GM12878 (cell line): ENCODE measurements around the gene MGAT1. TPM values are rescaled to one million over a fixed set of nuclear protein-coding genes. Genes with fewer than 3 reads are reported as not detected.

ENCODE experiments used
- ATAC-seq: fragments of 200-7000 bp; cut with Tn5 transposase; 3 replicates; pipeline ENCODE4 v1.9.1; 2020; ENCODE audit warnings: mild to moderate bottlenecking, moderate library complexity
- BruUV-seq: library from RNA; stranded (reverse); fragments of 400-500 nt; replicated peaks from 2 replicates; lab custom pipeline; 2021; lab: Mats Ljungman, UMichigan
- CTCF ChIA-PET: fragments of 300-600 bp; sonication (Branson Sonifier 250); formaldehyde crosslinking; extraction: SDS; loops from one replicate; lab custom pipeline; 2021; ENCODE audit warnings: inconsistent platforms; lab: Yijun Ruan, JAX
- POLR2A ChIA-PET: fragments of 350-600 bp; formaldehyde crosslinking; extraction: SDS; loops from one replicate; lab custom pipeline; 2021; ENCODE audit warnings: inconsistent platforms; lab: Charles Lee
- RAD21 ChIA-PET: fragments of 300-600 bp; sonication (Branson Sonifier 250); formaldehyde crosslinking; loops from one replicate; lab custom pipeline; 2023; ENCODE audit warnings: antibody characterized with exemption; ENCODE audit not compliant: unreplicated experiment; lab: Charles Lee
- SMC1A ChIA-PET: fragments of 300-600 bp; sonication (Branson Sonifier 250); formaldehyde crosslinking; loops from one replicate; lab custom pipeline; 2023; ENCODE audit not compliant: unreplicated experiment, uncharacterized antibody; lab: Charles Lee
- DNase-seq: peaks from one replicate; pipeline ENCODE4 v3.0.0-alpha.2; 2011; ENCODE audit warnings: low read depth, low spot score
- FAIRE-seq: peaks from 3 replicates; lab custom pipeline; 2011; peaks lifted over from hg19 to GRCh38; lab: Jason Lieb, UNC
- H2AFZ ChIP-seq: 2 replicates; pipeline ENCODE4 v1.6.0; 2011; ENCODE audit warnings: low read depth, low read length, control low read depth; ENCODE audit not compliant: control insufficient read depth
- H3K27ac ChIP-seq: 2 replicates; pipeline ENCODE4 v1.5.1; 2011; ENCODE audit warnings: control low read depth; ENCODE audit not compliant: control insufficient read depth, insufficient read depth
- H3K27me3 ChIP-seq, 2 experiments: replicated peaks in 1 of 2; 2 replicates each; pipeline versions ENCODE4 v1.6.0 to v1.6.1; 2011; ENCODE audit warnings: low read length in 1 of 2; ENCODE audit not compliant: control insufficient read depth in 2 of 2, insufficient read depth in 2 of 2
- H3K36me3 ChIP-seq, 2 experiments: 2 replicates each; pipeline ENCODE4 v1.5.1; 2011; ENCODE audit warnings: low read length in 1 of 2; ENCODE audit not compliant: control insufficient read depth in 2 of 2, insufficient read depth in 2 of 2
- H3K4me1 ChIP-seq: 2 replicates; pipeline ENCODE4 v1.6.1; 2011; ENCODE audit warnings: mild to moderate bottlenecking, low read length, moderate library complexity, mixed read lengths; ENCODE audit not compliant: control insufficient read depth, insufficient read depth
- H3K4me2 ChIP-seq: 2 replicates; pipeline ENCODE4 v1.6.0; 2011; ENCODE audit warnings: control low read depth; ENCODE audit not compliant: control insufficient read depth, insufficient read depth
- H3K4me3 ChIP-seq: fragments of 200-600 bp; sonication (generic); 2 replicates; pipeline ENCODE4 v1.5.1; 2016
- H3K79me2 ChIP-seq: 2 replicates; pipeline ENCODE4 v1.6.0; 2011; ENCODE audit warnings: low read length; ENCODE audit not compliant: control insufficient read depth, insufficient read depth
- H3K9ac ChIP-seq: 2 replicates; pipeline ENCODE4 v1.8.0; 2011; ENCODE audit warnings: low read length, control low read depth, mixed read lengths; ENCODE audit not compliant: control insufficient read depth, insufficient read depth
- H3K9me3 ChIP-seq: replicated peaks from 3 replicates; pipeline ENCODE4 v1.5.1; 2011; ENCODE audit warnings: mild to moderate bottlenecking, low read length; ENCODE audit not compliant: control insufficient read depth, insufficient read depth
- H4K20me1 ChIP-seq: 2 replicates; pipeline ENCODE4 v1.6.0; 2011; ENCODE audit not compliant: control insufficient read depth, insufficient read depth
- BACH1 ChIP-seq: fragments of 450-650 bp; IDR thresholded peaks from 2 replicates; pipeline ENCODE4 v1.6.1; 2017; ENCODE audit warnings: mild to moderate bottlenecking, borderline replicate concordance
- BHLHE40 ChIP-seq, 2 experiments: fragments of 450-650 bp in 1 of 2; IDR thresholded peaks; 2 replicates each; pipeline ENCODE4 v1.6.1; 2011 to 2017; ENCODE audit warnings: low read depth in 2 of 2, borderline replicate concordance in 1 of 2, improper control_type of control experiment in 1 of 2, low read length in 1 of 2, mild to moderate bottlenecking in 1 of 2
- EGR1 ChIP-seq, 2 experiments: IDR thresholded peaks; 1 replicate in 1 of 2; 2 replicates in 1 of 2; pipeline ENCODE4 v1.6.1; 2011 to 2012; ENCODE audit warnings: low read depth in 2 of 2, low read length in 2 of 2, borderline replicate concordance in 1 of 2, mild to moderate bottlenecking in 1 of 2, moderate library complexity in 1 of 2
- HDGF ChIP-seq: fragments of 450-650 bp; IDR thresholded peaks from 2 replicates; pipeline ENCODE4 v1.6.1; 2016; ENCODE audit warnings: antibody characterized with exemption
- JUNB ChIP-seq: IDR thresholded peaks from 2 replicates; pipeline ENCODE4 v1.6.1; 2016; ENCODE audit warnings: antibody characterized with exemption, mild to moderate bottlenecking
- KAT2A ChIP-seq: conservative IDR thresholded peaks from 2 replicates; pipeline ENCODE4 v1.6.1; 2011; ENCODE audit warnings: low read depth, low read length; ENCODE audit not compliant: control insufficient read depth
- MXI1 ChIP-seq: fragments of 150-350 bp; IDR thresholded peaks from 2 replicates; pipeline ENCODE4 v1.6.1; 2011; ENCODE audit warnings: low read depth, mild to moderate bottlenecking, inconsistent platforms, low read length, improper control_type of control experiment
- POLR2AphosphoS5 ChIP-seq: IDR thresholded peaks from 2 replicates; pipeline ENCODE4 v1.6.1; 2011; ENCODE audit warnings: mild to moderate bottlenecking, low read length, inconsistent platforms
- RAD51 ChIP-seq: fragments of 450-650 bp; IDR thresholded peaks from 2 replicates; pipeline ENCODE4 v1.6.1; 2016; ENCODE audit warnings: moderate library complexity, mild to moderate bottlenecking, inconsistent platforms
- TCF7 ChIP-seq: IDR thresholded peaks from 2 replicates; pipeline ENCODE4 v1.6.1; 2014; ENCODE audit warnings: antibody characterized with exemption, borderline replicate concordance
- WGBS: methylation state at CpG from one replicate; pipeline ENCODE4 v1.1.6; 2016; ENCODE audit warnings: low lambda C conversion rate; ENCODE audit not compliant: insufficient replicate concordance, insufficient coverage; ENCODE audit errors: missing lambda C conversion rate; 5-methylcytosine and 5-hydroxymethylcytosine counted together
- in situ Hi-C: fragments of 300-500 bp; cut with MboI; formaldehyde crosslinking; loops from 9 replicates; pipeline ENCODE4 v1.14.3; 2018; ENCODE audit warnings: mixed read lengths
- intact Hi-C: fragments of 100-400 bp; cut with micrococcal nuclease; formaldehyde crosslinking; loops from one replicate; pipeline ENCODE4 v1.14.2; 2022; ENCODE audit not compliant: unreplicated experiment
- polyA plus RNA-seq, 11 experiments: library from polyadenylated mRNA; depleted of rRNA in 4 of 11; unstranded in 6 of 11; stranded (reverse) in 5 of 11; fragments of >200 nt; fragmentation: Nextera tagmentation in 4 of 11; fragmentation: Illumina TruSeq in 1 of 11; extraction: Ambion mirVana in 4 of 11; extraction: Trizol in 1 of 11; gene quantifications; 1 replicate in 1 of 11; 2 replicates in 10 of 11; pipeline versions ENCODE4 v1.2.1 to v1.2.3, GENCODE V29; 2011 to 2016; ENCODE audit warnings: inconsistent platforms in 2 of 11, missing spikeins in 2 of 11, low read depth in 1 of 11
- total RNA-seq, 4 experiments: library from RNA; depleted of rRNA in 3 of 4; stranded (reverse); fragments of >200 nt in 3 of 4; fragmentation: Illumina TruSeq in 1 of 4; extraction: Trizol in 1 of 4; gene quantifications; 2 replicates each; pipeline versions ENCODE4 v1.2.1 to v1.2.3, GENCODE V29; 2013 to 2021
- TF ChIP-seq, protein P1 (sequence below): fragments of 450-650 bp; IDR thresholded peaks from 2 replicates; pipeline ENCODE4 v1.6.1; 2017; ENCODE audit warnings: mild to moderate bottlenecking, moderate library complexity
- TF ChIP-seq, protein P2 (sequence below): fragments of 450-650 bp; IDR thresholded peaks from 2 replicates; pipeline ENCODE4 v1.6.1; 2018; ENCODE audit warnings: mild to moderate bottlenecking, low read depth, moderate library complexity; ENCODE audit not compliant: partially characterized antibody
- TF ChIP-seq, protein P3 (sequence below): IDR thresholded peaks from 2 replicates; pipeline ENCODE4 v1.6.1; 2011; ENCODE audit warnings: borderline replicate concordance, low read depth, mild to moderate bottlenecking, moderate library complexity, mixed read lengths, low read length; ENCODE audit not compliant: insufficient read depth; ENCODE audit errors: extremely low read length

Gene MGAT1
- total and polyA plus RNA-seq, 10 of the 15 experiments (the other 5 are each of a cell fraction or from before 2014, with no cell fraction given) = 3.1 to 88.4 (median 62.7) TPM

DNA sequence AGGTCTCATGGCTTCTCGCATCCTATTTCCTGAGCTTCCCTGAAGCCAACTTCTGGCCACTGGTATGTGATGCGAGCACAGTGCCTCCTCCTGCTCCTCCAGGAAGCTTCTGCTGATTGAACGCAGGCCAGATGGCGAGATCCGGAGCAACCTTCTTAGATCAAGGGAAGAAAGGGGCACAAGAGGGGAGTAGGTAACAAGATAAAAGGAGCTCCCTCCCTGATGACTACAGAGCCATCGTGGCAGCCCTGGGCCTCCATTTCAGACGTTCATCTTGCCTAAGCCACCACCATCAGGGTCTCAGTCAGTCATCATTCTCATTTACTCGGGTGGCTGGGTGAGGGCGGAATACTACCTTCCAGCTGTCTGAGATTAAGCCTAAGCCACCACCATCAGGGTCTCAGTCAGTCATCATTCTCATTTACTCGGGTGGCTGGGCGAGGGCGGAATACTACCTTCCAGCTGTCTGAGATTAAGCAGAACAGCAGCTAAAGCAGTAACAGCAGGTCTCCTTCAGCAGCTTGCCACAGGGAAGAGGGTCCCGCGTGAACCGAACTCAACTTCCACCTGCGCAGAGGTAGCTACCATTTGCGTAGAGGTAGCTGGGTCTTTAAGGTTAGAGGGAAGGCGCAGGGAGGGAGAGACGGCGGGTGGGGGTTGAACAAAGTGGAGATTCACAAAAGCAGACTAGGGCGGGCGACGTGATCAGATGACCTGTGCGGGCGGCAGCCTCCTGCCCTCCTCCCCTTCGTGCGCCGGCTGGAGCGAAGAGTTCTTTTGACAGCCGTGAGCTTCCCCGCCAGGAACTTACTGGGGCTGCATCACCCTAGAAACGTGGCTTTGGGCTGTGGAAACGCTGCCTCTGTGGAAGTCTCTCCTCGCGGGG is 27.9 kb upstream of the MGAT1 start:
- H3K9ac ChIP-seq = peak overlapping the region; percentile 99
- peak overlapping the region; percentile 89 for H3K4me3 ChIP-seq
- peaks cover 45% of the 10 kb centered on the region for H3K79me2 ChIP-seq
- FAIRE-seq = peak; percentile 85
- intact Hi-C loops = loop anchor here (2.0 kb wide), 1 partner anchor 20 kb away; no protein-coding TSS in a partner anchor
- WGBS = 4% methylated on average over 30 of the region's 35 CpGs
- ChIA-PET RAD21 (interaction anchor here (0.6 to 5.6 kb wide), 9 partner anchors 9 to 361 kb away, joined by 3 to 70 read pairs (median 7); partner anchors contain the start of genes MGAT1 and ZFP62), POLR2A (interaction anchor here (0.8 to 5.6 kb wide), 10 partner anchors 9 to 343 kb away, joined by 3 to 41 read pairs (median 18); partner anchors contain the start of gene ZFP62), CTCF (interaction anchor here (0.7 to 4.2 kb wide), 16 partner anchors 9 to 339 kb away, joined by 3 to 16 read pairs (median 4); partner anchors contain the start of gene ZFP62), SMC1A (interaction anchor here (0.6 to 4.3 kb wide), 15 partner anchors 8 to 415 kb away, joined by 3 to 28 read pairs (median 5); partner anchors contain the start of genes MGAT1 and ZFP62)
- H3K27me3 ChIP-seq = no peaks in the 10 kb centered on the region
- no peaks in the 10 kb centered on the region; the same call in 1 of the 3 replicates for H3K9me3 ChIP-seq
- in situ Hi-C loops = no loop called here
- H3K4me1 ChIP-seq = peaks cover 12% of the 10 kb centered on the region; the same call in 1 of the 2 replicates
- H3K27ac ChIP-seq = peak overlapping the region; percentile 96
- peak overlapping the region; percentile 45 for H2AFZ ChIP-seq
- no TSS peak for BruUV-seq
- DNase-seq = no peak
- peaks cover 1 to 10% of the 10 kb centered on the region in 2 experiments; a peak in 2 of 4 replicates for H3K36me3 ChIP-seq
- H4K20me1 ChIP-seq = no peaks in the 10 kb centered on the region; the same call in 1 of the 2 replicates
- H3K4me2 ChIP-seq = peak overlapping the region; percentile 65
- ATAC-seq = peak; percentile 78
- TF ChIP-seq POLR2AphosphoS5 (peak; percentile 77), JUNB (no peak), KAT2A (no peak), BHLHE40 (IDR thresholded peaks at IDR 0.05; ENCODE audit: borderline replicate concordance in 1 of 2, low read depth in 2 of 2, low read length in 1 of 2) (peak; percentile 23 to 47; a peak in 2 of 4 replicates), MXI1 (no peak), TCF7 (no peak), HDGF (no peak; the same call in 1 of the 2 replicates), EGR1 (IDR thresholded peaks at IDR 0.05; ENCODE audit: borderline replicate concordance in 1 of 2, low read depth in 2 of 2, low read length in 2 of 2) (peak in 1 of 2 experiments; percentile 67; a peak in 2 of 3 replicates), BACH1 (no peak), RAD51 (peak; percentile 54; the same call in 1 of the 2 replicates)
- TF ChIP-seq, protein P1, sequence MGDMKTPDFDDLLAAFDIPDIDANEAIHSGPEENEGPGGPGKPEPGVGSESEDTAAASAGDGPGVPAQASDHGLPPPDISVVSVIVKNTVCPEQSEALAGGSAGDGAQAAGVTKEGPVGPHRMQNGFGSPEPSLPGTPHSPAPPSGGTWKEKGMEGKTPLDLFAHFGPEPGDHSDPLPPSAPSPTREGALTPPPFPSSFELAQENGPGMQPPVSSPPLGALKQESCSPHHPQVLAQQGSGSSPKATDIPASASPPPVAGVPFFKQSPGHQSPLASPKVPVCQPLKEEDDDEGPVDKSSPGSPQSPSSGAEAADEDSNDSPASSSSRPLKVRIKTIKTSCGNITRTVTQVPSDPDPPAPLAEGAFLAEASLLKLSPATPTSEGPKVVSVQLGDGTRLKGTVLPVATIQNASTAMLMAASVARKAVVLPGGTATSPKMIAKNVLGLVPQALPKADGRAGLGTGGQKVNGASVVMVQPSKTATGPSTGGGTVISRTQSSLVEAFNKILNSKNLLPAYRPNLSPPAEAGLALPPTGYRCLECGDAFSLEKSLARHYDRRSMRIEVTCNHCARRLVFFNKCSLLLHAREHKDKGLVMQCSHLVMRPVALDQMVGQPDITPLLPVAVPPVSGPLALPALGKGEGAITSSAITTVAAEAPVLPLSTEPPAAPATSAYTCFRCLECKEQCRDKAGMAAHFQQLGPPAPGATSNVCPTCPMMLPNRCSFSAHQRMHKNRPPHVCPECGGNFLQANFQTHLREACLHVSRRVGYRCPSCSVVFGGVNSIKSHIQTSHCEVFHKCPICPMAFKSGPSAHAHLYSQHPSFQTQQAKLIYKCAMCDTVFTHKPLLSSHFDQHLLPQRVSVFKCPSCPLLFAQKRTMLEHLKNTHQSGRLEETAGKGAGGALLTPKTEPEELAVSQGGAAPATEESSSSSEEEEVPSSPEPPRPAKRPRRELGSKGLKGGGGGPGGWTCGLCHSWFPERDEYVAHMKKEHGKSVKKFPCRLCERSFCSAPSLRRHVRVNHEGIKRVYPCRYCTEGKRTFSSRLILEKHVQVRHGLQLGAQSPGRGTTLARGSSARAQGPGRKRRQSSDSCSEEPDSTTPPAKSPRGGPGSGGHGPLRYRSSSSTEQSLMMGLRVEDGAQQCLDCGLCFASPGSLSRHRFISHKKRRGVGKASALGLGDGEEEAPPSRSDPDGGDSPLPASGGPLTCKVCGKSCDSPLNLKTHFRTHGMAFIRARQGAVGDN = peak; percentile 51; the same call in 1 of the 2 replicates
- TF ChIP-seq, protein P2, sequence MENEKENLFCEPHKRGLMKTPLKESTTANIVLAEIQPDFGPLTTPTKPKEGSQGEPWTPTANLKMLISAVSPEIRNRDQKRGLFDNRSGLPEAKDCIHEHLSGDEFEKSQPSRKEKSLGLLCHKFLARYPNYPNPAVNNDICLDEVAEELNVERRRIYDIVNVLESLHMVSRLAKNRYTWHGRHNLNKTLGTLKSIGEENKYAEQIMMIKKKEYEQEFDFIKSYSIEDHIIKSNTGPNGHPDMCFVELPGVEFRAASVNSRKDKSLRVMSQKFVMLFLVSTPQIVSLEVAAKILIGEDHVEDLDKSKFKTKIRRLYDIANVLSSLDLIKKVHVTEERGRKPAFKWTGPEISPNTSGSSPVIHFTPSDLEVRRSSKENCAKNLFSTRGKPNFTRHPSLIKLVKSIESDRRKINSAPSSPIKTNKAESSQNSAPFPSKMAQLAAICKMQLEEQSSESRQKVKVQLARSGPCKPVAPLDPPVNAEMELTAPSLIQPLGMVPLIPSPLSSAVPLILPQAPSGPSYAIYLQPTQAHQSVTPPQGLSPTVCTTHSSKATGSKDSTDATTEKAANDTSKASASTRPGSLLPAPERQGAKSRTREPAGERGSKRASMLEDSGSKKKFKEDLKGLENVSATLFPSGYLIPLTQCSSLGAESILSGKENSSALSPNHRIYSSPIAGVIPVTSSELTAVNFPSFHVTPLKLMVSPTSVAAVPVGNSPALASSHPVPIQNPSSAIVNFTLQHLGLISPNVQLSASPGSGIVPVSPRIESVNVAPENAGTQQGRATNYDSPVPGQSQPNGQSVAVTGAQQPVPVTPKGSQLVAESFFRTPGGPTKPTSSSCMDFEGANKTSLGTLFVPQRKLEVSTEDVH = no peak
- TF ChIP-seq, protein P3, sequence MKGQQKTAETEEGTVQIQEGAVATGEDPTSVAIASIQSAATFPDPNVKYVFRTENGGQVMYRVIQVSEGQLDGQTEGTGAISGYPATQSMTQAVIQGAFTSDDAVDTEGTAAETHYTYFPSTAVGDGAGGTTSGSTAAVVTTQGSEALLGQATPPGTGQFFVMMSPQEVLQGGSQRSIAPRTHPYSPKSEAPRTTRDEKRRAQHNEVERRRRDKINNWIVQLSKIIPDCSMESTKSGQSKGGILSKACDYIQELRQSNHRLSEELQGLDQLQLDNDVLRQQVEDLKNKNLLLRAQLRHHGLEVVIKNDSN = peak; percentile 43
